SU-DHL-6 (cell line): Measurements from ENCODE around the gene ATN1.
"Not testable (repeated sequence)": the region's sequence is repeated elsewhere in the genome, so short reads cannot be mapped to it uniquely, and the experiment has no call there.

Experiments
- H2AFZ ChIP-seq: fragments of 200-600 bp; sonication (generic); 2 replicates; pipeline ENCODE4 v1.6.1; 2014; ENCODE audit warnings: low read depth, mild to moderate bottlenecking, moderate library complexity, mixed read lengths, antibody characterized with exemption, low read length; ENCODE audit not compliant: severe bottlenecking
- H3F3A ChIP-seq: fragments of 200-600 bp; shearing (Covaris generic); 2 replicates; pipeline ENCODE4 v1.6.0; 2016; ENCODE audit warnings: antibody characterized with exemption, mild to moderate bottlenecking; ENCODE audit not compliant: insufficient read depth
- H3K27ac ChIP-seq: fragments of 200-600 bp; sonication (generic); 2 replicates; pipeline ENCODE4 v1.5.1; 2016; ENCODE audit warnings: low read depth, mild to moderate bottlenecking, low read length, moderate library complexity, mixed read lengths
- H3K27me3 ChIP-seq: fragments of 200-600 bp; sonication (generic), shearing (Covaris generic); 2 replicates; pipeline ENCODE4 v1.6.0; 2014; ENCODE audit warnings: mild to moderate bottlenecking, low read length
- H3K36me3 ChIP-seq: fragments of 200-600 bp; sonication (generic); 2 replicates; pipeline ENCODE4 v1.6.1; 2014; ENCODE audit warnings: mild to moderate bottlenecking, low read length, mixed read lengths
- H3K4me2 ChIP-seq: fragments of 300-600, 200-600 bp; shearing (Covaris generic), sonication (generic); 2 replicates; pipeline ENCODE4 v1.6.0; 2014; ENCODE audit warnings: low read length, low read depth, mild to moderate bottlenecking; ENCODE audit not compliant: poor library complexity, severe bottlenecking
- H3K4me3 ChIP-seq: fragments of 200-600 bp; sonication (generic); 2 replicates; pipeline ENCODE4 v1.5.1; 2014; ENCODE audit warnings: antibody characterized with exemption, low read length, mild to moderate bottlenecking, mixed read lengths; ENCODE audit not compliant: insufficient read depth, poor library complexity, severe bottlenecking
- H3K79me2 ChIP-seq: fragments of 200-600 bp; sonication (generic); 2 replicates; pipeline ENCODE4 v1.6.1; 2014; ENCODE audit warnings: mild to moderate bottlenecking, low read length, moderate library complexity; ENCODE audit not compliant: insufficient read depth
- H3K9ac ChIP-seq: fragments of 200-600 bp; sonication (generic); 2 replicates; pipeline ENCODE4 v1.7.0; 2014; ENCODE audit warnings: mild to moderate bottlenecking, low read length
- H3K9me2 ChIP-seq: fragments of 200-600 bp; sonication (generic); replicated peaks from 2 replicates; pipeline ENCODE4 v1.6.1; 2014; ENCODE audit warnings: low read length; ENCODE audit not compliant: insufficient read depth
- H3K9me3 ChIP-seq: fragments of 200-600 bp; sonication (generic); 2 replicates; pipeline ENCODE4 v1.6.1; 2014; ENCODE audit warnings: low read length, mixed read lengths; ENCODE audit not compliant: insufficient read depth
- H4K20me1 ChIP-seq: fragments of 200-600 bp; sonication (generic); 2 replicates; pipeline ENCODE4 v1.6.1; 2014; ENCODE audit warnings: low read depth, mild to moderate bottlenecking, antibody characterized with exemption, low read length, moderate library complexity, mixed read lengths
- EZH2phosphoT487 ChIP-seq: fragments of 200-600 bp; sonication (generic), shearing (Covaris generic); conservative IDR thresholded peaks from 2 replicates; pipeline ENCODE4 v1.6.1; 2018; ENCODE audit warnings: mild to moderate bottlenecking, antibody characterized with exemption, low read length, moderate library complexity, mixed read lengths
- TF ChIP-seq, protein P1 (sequence below): fragments of 200-600 bp; sonication (generic); IDR thresholded peaks from one replicate; pipeline ENCODE4 v1.5.1; 2017; ENCODE audit warnings: antibody characterized with exemption, mild to moderate bottlenecking, low read length, moderate library complexity; ENCODE audit not compliant: insufficient read depth, poor library complexity, severe bottlenecking

Gene ATN1

DNA sequence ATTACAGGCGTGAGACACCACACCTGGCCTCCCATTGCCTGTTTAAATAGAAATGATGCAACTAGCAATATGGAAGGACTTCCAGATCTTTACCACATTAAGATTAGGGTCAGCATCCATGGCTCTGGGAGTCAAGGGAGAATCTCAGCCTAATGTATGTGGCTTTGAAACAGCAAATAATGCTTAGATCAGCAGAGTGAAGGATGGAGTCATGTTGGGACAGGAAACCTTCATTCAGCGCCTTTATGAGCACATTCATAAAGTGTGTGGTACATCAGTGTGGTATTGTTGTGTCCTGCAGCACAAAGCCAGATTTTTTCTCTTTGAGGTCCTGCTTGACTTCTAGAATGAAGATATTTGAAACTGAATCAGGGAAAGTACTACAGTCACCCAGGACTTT, 39.4 kb upstream of the ATN1 start:
- no peaks in the 10 kb centered on the region for H3K9me3 ChIP-seq
- H3K9me2 ChIP-seq: no peaks in the 10 kb centered on the region
- H3F3A ChIP-seq: peaks cover 12% of the 10 kb centered on the region
- H3K79me2 ChIP-seq: no peaks in the 10 kb centered on the region
- H3K9ac ChIP-seq: no peak overlapping the region
- H3K4me2 ChIP-seq: no peak overlapping the region
- no peaks in the 10 kb centered on the region for H4K20me1 ChIP-seq
- H2AFZ ChIP-seq: no peak overlapping the region
- TF ChIP-seq, protein P1, sequence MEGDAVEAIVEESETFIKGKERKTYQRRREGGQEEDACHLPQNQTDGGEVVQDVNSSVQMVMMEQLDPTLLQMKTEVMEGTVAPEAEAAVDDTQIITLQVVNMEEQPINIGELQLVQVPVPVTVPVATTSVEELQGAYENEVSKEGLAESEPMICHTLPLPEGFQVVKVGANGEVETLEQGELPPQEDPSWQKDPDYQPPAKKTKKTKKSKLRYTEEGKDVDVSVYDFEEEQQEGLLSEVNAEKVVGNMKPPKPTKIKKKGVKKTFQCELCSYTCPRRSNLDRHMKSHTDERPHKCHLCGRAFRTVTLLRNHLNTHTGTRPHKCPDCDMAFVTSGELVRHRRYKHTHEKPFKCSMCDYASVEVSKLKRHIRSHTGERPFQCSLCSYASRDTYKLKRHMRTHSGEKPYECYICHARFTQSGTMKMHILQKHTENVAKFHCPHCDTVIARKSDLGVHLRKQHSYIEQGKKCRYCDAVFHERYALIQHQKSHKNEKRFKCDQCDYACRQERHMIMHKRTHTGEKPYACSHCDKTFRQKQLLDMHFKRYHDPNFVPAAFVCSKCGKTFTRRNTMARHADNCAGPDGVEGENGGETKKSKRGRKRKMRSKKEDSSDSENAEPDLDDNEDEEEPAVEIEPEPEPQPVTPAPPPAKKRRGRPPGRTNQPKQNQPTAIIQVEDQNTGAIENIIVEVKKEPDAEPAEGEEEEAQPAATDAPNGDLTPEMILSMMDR: no peak
- TF ChIP-seq EZH2phosphoT487: no peak
- no peak overlapping the region for H3K4me3 ChIP-seq
- no peaks in the 10 kb centered on the region for H3K27me3 ChIP-seq
- no peaks in the 10 kb centered on the region for H3K36me3 ChIP-seq
- H3K27ac ChIP-seq: no peak overlapping the region

DNA sequence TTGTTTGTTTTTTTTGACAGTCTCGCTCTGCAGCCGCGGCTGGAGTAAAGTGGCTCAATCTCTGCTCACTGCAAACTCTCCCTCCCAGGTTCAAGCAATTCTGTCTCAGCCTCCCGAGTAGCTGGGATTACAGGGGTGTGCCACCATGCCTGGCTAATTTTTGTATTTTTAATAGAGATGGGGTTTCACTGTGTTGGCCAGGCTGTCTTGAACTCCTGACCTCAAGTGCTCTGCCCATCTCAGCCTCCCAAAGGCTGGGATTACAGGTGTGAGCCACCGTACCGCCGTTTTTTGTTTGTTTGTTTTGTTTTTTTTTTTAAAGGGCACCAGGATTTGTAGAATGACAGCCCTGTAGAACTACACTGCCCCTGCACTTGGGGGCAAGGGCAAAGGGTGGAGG, 39.0 kb upstream of the ATN1 start:
- H3F3A ChIP-seq: peaks cover 12% of the 10 kb centered on the region
- H2AFZ ChIP-seq, H3K9ac ChIP-seq, H3K9me2 ChIP-seq, H3K4me2 ChIP-seq, H4K20me1 ChIP-seq, H3K9me3 ChIP-seq, H3K4me3 ChIP-seq, H3K36me3 ChIP-seq, H3K79me2 ChIP-seq, H3K27ac ChIP-seq, H3K27me3 ChIP-seq: not testable (repeated sequence)

DNA sequence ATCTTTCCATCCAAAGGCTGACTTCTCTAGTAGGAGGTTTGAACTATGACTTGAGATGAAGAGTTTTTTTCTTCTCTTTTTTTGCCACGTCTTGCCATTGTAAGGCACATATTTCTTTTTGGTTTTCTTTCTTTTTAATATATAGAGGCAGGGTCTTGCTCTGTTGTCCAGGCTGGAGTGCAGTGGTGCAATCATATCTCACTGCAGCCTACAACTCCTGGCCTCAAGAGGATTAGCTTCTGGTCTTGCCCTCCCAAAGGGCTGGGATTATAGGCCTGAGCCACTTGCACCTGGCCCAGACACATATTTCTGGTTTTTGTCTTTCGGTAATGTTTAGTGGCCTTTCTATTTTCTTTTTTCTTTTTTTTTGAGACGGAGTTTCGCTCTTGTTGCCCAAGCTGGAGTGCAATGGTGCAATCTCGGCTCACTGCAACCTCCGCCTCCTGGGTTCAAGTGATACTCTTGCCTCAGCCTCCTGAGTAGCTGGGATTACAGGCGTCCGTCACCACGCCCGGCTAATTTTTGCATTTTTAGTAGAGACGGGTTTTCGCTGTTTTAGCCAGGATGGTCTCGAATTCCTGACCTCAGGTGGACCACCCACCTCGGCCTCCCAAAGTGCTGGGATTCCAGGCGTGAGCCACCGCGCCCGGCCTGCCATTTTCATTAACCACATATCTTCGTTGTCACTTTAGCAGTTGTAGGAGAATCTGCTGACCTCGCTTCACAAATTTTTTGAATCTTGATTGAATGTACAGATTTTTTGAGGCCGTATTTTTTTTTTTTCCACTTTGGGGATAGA, 37.8 kb upstream of the ATN1 start:
- H3K9me3 ChIP-seq, H4K20me1 ChIP-seq, H3K27me3 ChIP-seq, H3K36me3 ChIP-seq, H3K9me2 ChIP-seq, H3K79me2 ChIP-seq: not testable (repeated sequence)
- peak overlapping the region; percentile 53 for H3K4me3 ChIP-seq
- peak overlapping the region; percentile 92 for H3K4me2 ChIP-seq
- peak overlapping the region; percentile 77 for H2AFZ ChIP-seq
- H3K9ac ChIP-seq: peak overlapping the region; percentile 67
- H3F3A ChIP-seq: peaks cover 12% of the 10 kb centered on the region
- peak overlapping the region; percentile 78 for H3K27ac ChIP-seq

DNA sequence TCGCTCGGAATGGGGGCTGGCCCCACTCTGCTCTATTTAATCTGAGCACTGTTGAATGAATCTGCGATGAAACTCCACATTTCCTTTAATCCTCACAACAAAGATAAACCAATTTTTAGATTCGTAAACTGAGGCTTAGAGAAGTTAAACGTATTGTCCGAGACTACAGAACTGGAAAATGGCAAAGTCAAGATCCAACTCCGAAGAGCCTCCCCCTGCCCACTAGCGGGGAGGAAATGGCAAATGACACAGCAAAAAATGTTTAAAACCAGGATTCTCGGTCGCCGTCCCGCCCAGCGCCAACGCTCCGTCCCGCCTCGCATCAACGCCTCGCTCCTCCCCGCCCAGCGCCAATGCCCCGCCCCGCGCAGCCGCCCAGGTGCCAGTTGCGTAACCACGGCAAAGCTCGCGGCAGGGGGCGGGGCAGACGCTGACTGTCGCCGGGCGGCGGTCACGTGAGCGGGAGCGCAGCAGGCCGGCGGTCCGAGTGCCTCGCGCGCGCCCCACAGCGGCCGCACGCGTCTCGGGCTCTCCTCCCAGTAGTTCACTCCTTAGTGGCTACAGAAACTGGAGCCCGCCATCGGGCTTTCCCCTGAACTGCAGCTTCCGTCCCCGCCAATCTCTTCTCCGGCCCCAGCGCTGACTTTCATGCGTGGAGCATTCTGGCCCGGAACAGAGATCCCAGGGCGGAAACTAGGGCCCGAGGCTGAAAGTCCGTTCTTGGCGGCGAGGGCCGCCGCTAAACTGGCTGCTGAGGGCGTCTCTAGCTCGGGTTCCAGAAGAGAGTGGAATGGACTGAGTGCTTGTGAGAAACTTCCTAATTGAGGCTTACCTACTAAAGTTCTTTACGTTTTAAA, 36.7 kb upstream of the ATN1 start:
- Histone ChIP-seq H3K9ac (peak overlapping the region; percentile 74), H3F3A (peaks cover 12% of the 10 kb centered on the region), H3K9me3 (no peaks in the 10 kb centered on the region), H3K4me2 (peak overlapping the region; percentile 92), H2AFZ (peak overlapping the region; percentile 94), H3K4me3 (peak overlapping the region; percentile 56), H3K27me3 (no peaks in the 10 kb centered on the region), H3K27ac (peak overlapping the region; percentile 78), H3K9me2 (no peaks in the 10 kb centered on the region), H4K20me1 (no peaks in the 10 kb centered on the region), H3K79me2 (no peaks in the 10 kb centered on the region), H3K36me3 (no peaks in the 10 kb centered on the region)
- TF ChIP-seq, protein P1: peak; percentile 83
- no peak for TF ChIP-seq EZH2phosphoT487
